Natural killer cell treated with Interleukin-12 subunit alpha and Interleukin-12 subunit beta and Interleukin-15 and Interleukin-18, amount 100 ng/mL, for 72 hours (primary cell): Measurements from ENCODE around the gene PPM1H. TPM values are rescaled to one million over a fixed set of nuclear protein-coding genes. Genes with fewer than 3 reads are reported as not detected.
A peak's percentile ranks its signal among the peaks of the same experiment; 100 is the strongest.

Experiments used
- ATAC-seq, 2 donors: fragments of 150-1000 bp; cut with Tn5 transposase in 1 of 2; sonication (Bioruptor Pico), chemical (Tn5 transposase) in 1 of 2; 2 replicates each; pipeline ENCODE4 v1.10.0; 2021
- DNase-seq: peaks from one replicate; pipeline ENCODE4 v3.0.0; 2022; ENCODE audit warnings: low spot score
- H3K27ac Mint-ChIP-seq, 2 donors: 1 replicate in 1 of 2; 2 replicates in 1 of 2; pipeline ENCODE4 v1.8.0; 2022; ENCODE audit warnings: mixed read lengths in 2 of 2, mild to moderate bottlenecking in 1 of 2, moderate library complexity in 1 of 2
- H3K27me3 Mint-ChIP-seq, 2 donors: 1 replicate in 1 of 2; 2 replicates in 1 of 2; pipeline ENCODE4 v1.8.0; 2022; ENCODE audit warnings: mixed read lengths in 2 of 2
- H3K36me3 Mint-ChIP-seq: one replicate; pipeline ENCODE4 v1.8.0; 2022; ENCODE audit warnings: mixed read lengths
- H3K4me1 Mint-ChIP-seq, 2 donors: 1 replicate in 1 of 2; 2 replicates in 1 of 2; pipeline ENCODE4 v1.8.0; 2022; ENCODE audit warnings: low read depth in 2 of 2, mixed read lengths in 2 of 2, mild to moderate bottlenecking in 1 of 2
- H3K4me3 Mint-ChIP-seq: one replicate; pipeline ENCODE4 v1.8.0; 2022; ENCODE audit warnings: mixed read lengths
- H3K9me3 Mint-ChIP-seq: 2 replicates; pipeline ENCODE4 v1.8.0; 2022; ENCODE audit warnings: mixed read lengths
- total RNA-seq, 2 donors: library from RNA; stranded (reverse); gene quantifications; one replicate each; pipeline ENCODE4 v1.2.3, GENCODE V29; 2022

Gene PPM1H
- total RNA-seq, 2 donors from 2014 or later, result 0.38 TPM; not detected in 1

DNA sequence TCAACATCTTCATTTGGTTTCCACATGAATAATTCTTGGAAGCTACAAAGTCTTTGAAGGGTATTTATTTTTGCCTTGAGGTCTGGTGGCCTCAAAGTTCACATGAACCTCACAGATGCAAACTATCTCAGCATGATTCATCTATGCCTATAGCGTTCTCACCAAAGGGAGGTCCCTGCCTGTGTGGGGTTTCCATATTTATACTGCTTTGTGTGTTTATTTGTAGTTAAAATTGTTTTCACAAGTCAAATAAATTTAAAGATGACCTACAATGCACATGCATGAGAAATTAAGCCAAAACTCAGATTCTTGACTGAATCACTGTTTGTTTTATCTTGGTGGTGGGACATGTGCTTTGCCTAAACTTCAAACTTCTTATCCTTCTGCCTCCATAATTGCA lies 176.7 kb downstream of the PPM1H start:
- H3K27me3 Mint-ChIP-seq, result peaks cover 20 to 25% of the 10 kb centered on the region in 2 donors
- H3K9me3 Mint-ChIP-seq, result no peaks in the 10 kb centered on the region
- H3K27ac Mint-ChIP-seq, result no peak overlapping the region
- DNase-seq (no peak), ATAC-seq (peak in 1 of 2 donors; percentile 59)
- H3K4me3 Mint-ChIP-seq, result no peak overlapping the region
- H3K4me1 Mint-ChIP-seq, result peaks cover 0 to 3% of the 10 kb centered on the region in 2 donors
- no peaks in the 10 kb centered on the region for H3K36me3 Mint-ChIP-seq

DNA sequence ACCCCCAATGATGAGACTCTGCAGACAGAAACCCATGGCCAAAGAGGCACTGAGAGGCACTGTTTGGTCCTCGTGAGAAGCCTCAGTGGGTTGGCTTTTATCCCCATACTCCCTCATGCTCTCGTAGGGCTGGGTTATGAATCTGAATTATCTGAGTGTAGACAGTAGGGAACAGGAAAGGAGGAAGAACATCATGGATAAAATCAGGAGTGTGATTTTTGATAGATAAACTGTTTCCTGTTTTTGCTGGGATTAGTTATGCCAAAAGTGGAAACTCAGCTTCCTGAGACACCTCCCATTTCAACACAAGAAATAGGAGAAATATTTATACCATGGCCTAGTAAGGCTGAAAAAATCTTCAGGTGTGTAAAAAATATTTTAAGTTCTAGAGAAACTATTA lies 177.9 kb downstream of the PPM1H start:
- no peak for ATAC-seq
- no peak overlapping the region for H3K4me3 Mint-ChIP-seq

DNA sequence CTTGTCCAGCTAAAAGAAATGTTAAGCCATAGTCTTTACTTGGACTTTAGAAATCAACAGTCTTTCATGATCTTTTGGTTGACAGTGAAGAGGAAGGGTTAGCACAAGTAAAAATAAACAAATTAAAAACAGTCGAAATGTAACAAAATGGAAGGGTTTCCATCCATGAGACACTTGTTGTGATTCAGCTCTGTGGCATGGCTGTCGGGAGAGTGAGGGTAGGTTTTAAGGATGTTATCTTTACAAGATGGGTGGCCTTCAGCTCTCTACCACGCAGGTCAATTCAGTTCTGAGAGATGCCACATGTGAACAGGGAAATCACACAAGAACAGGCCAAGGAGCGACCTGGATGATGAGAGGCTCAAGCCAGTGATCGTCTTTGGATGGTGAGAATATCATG lies 180.2 kb downstream of the PPM1H start:
- no peak overlapping the region for H3K4me3 Mint-ChIP-seq
- H3K9me3 Mint-ChIP-seq, result no peaks in the 10 kb centered on the region
- no peaks in the 10 kb centered on the region for H3K36me3 Mint-ChIP-seq
- H3K27ac Mint-ChIP-seq, result no peak overlapping the region
- H3K27me3 Mint-ChIP-seq, result peaks cover 23 to 47% of the 10 kb centered on the region in 2 donors
- ATAC-seq (no peak), DNase-seq (no peak)
- peaks cover 0 to under 1% of the 10 kb centered on the region in 2 donors for H3K4me1 Mint-ChIP-seq

More for the DNA sequence above, 177.9 kb downstream of the PPM1H start:
- H3K9me3 Mint-ChIP-seq, result no peaks in the 10 kb centered on the region
- H3K27me3 Mint-ChIP-seq, result peaks cover 24 to 34% of the 10 kb centered on the region in 2 donors
- H3K4me1 Mint-ChIP-seq, result peaks cover 0 to 3% of the 10 kb centered on the region in 2 donors
- H3K36me3 Mint-ChIP-seq, result no peaks in the 10 kb centered on the region
- no peak for DNase-seq
- H3K27ac Mint-ChIP-seq, result no peak overlapping the region

DNA sequence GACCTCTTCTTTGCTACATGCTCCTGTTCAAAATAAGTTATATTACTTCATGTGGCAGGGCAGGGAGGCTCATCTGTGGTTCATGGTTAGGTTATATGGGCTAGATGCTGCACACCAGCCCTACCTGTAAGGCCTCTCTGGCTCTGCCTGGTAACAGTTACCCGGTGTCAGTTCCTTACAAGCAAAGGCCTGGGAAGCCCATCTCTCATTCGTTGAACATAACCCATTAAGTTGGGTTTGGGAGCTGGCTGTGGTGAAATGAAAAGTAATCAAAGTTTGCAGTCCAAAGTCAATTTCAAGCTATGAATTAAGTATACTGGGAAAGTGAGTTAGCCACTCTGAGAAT lies 183.2 kb downstream of the PPM1H start:
- peaks cover 19 to 45% of the 10 kb centered on the region in 2 donors for H3K27me3 Mint-ChIP-seq
- no peak for DNase-seq
- no peaks in the 10 kb centered on the region for H3K9me3 Mint-ChIP-seq
- ATAC-seq, result no peak
- H3K27ac Mint-ChIP-seq, result no peak overlapping the region
- no peaks in the 10 kb centered on the region for H3K36me3 Mint-ChIP-seq
- H3K4me1 Mint-ChIP-seq, result no peaks in the 10 kb centered on the region
- no peak overlapping the region for H3K4me3 Mint-ChIP-seq

DNA sequence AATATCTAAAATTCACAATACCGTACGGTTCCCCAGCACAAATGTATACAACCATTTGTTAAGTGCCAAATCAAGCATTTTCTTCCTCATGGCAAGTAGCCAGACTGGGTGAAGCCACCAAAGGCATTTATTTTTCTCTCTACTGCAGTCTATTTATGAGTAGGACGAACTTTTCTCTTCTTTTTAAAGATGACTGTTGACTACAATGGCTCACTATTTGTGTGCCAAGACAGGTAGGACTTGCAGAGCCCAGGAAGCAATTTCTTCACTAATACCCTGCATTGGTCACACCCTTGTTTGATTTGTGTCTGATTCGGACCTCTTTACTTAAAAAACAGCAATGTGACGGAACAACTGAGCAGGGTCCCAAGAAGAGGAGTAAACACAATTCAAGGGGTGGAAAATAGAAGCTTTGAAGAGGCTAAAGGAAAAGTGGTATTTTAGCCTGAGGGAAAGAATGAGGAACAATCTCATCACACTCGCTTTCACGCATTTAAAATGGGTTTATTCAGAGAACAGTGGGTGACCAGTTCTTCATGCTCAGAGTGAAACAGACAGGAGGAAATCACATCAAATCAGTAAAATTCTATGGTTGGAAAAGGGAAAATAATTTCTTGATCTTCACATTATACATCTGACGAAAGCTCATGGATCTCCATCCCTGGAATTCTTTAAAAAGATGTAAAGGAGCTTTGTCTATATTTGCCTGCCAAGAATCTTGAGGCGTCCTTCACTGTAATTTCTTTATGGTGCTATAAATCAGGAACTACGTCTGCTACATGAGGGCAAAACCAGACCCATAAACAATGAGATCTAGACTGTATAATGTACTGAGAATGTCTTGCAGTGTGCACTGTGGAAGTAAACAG lies 183.8 kb downstream of the PPM1H start:
- ATAC-seq (no peak), DNase-seq (no peak)
- H3K27ac Mint-ChIP-seq, result no peak overlapping the region
- no peak overlapping the region for H3K4me3 Mint-ChIP-seq
- no peaks in the 10 kb centered on the region for H3K9me3 Mint-ChIP-seq
- H3K36me3 Mint-ChIP-seq, result no peaks in the 10 kb centered on the region
- no peaks in the 10 kb centered on the region for H3K4me1 Mint-ChIP-seq
- peaks cover 19 to 45% of the 10 kb centered on the region in 2 donors for H3K27me3 Mint-ChIP-seq

DNA sequence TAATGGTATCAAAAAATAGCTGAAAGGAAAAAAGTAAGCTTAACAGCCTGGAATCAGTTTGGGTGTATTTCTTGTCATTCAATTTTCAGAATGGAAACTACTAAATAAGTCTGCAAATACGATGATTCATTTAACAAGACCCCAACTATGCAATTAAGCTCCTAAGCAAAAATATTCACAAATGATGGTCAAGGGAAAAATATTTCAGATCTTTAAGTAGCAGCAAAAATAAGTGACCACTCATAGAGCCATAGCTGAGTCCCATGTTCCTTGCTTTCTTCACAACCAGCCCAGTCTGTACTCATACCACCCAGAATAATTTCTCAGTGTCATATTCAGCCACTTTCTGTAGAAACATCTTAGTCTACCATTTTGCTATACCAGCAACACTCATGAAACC lies 185.4 kb downstream of the PPM1H start:
- Mint-ChIP-seq H3K9me3 (no peaks in the 10 kb centered on the region), H3K27ac (no peak overlapping the region), H3K4me3 (no peak overlapping the region), H3K36me3 (no peaks in the 10 kb centered on the region), H3K4me1 (peaks cover 0 to 3% of the 10 kb centered on the region in 2 donors), H3K27me3 (peaks cover 17 to 37% of the 10 kb centered on the region in 2 donors)
- ATAC-seq (no peak), DNase-seq (no peak)

DNA sequence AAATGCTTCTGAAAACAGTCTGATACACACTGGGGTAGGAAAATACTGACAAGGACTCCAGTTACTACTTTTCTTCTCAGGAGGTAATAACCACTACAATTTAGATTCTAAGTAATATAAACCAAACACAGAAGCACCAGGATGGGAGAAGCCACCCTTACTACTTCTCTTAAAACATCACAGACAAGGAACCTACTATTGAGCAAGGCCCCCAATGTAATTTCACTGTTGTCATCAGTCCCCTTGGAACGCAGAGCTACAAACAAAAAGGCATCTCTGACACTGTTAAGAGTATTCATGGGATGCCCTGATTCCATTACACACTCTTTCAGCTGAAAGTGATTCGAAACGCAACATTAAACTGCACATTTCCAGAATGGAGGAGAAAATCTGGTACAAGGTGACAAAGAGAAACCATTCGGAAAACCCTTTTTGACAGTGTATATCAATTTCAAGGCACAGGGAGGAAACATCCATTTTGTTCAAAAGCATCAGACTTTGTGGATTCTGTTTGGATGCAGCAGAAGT lies 185.9 kb downstream of the PPM1H start:
- DNase-seq (no peak), ATAC-seq (no peak)
- Mint-ChIP-seq H3K27me3 (peaks cover 13 to 32% of the 10 kb centered on the region in 2 donors), H3K36me3 (no peaks in the 10 kb centered on the region), H3K9me3 (no peaks in the 10 kb centered on the region), H3K27ac (no peak overlapping the region), H3K4me1 (peaks cover 0 to 3% of the 10 kb centered on the region in 2 donors), H3K4me3 (no peak overlapping the region)

DNA sequence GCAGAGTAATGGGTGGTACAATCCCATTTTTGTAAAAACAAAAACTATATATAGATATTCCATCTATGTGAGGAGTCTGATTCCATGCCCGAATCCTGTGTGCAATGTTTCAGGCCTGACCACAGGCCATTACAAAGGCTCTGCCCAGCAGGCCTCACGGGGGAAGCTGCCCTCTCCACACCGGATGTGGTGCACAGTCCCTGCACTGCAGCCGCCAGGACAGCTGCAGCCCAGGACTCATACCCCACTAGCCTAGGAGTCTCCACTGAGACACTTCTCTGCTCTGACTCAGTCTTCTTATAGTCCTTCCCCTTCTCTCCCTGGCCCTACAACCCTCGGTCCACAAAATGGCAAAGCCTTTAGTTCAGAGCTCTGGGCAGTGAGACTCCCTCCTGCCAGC lies 190.4 kb downstream of the PPM1H start:
- Mint-ChIP-seq H3K36me3 (no peaks in the 10 kb centered on the region), H3K9me3 (no peaks in the 10 kb centered on the region), H3K27ac (no peak overlapping the region), H3K4me1 (peaks cover 0 to 3% of the 10 kb centered on the region in 2 donors), H3K27me3 (no peaks in the 10 kb centered on the region), H3K4me3 (no peak overlapping the region)
- DNase-seq (no peak), ATAC-seq (peak; percentile 36 to 59)

DNA sequence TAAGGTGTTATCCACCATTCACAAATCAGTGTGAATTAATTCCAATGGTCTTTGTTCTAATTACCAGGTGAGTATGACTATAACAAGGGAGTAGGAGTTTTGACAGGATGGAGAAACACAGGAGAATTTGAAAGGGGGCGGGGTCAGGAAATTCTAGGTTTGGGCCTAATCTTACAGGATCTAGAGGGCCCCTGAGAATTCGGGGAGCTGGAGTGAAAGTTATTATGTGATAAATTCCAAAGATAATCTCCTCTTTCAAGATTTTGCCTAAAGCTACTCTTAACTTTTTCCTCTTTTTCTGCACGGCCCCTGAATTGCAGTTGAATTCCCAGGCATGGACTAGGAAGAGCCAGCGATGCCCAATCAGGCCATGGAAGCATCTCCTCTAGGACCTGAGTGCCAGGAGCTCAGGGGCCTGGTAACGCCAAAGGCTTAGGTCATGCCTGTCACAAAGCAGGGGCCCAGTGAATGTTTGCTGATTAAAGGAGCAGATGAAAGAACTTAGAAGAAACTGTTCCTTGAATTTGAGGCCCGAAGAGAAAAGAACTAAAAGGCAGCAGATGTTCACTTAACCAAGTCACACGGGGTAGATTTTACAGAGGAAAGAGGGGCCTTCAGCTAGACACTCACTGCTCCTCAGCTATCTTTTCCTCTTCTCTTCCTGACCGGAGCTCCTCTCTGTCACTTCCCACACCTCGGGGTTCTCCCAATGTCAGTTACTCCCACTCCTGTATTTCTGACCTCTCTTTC lies 195.5 kb downstream of the PPM1H start:
- DNase-seq (no peak), ATAC-seq (no peak)
- Mint-ChIP-seq H3K27me3 (no peaks in the 10 kb centered on the region), H3K4me3 (no peak overlapping the region), H3K27ac (no peak overlapping the region), H3K9me3 (no peaks in the 10 kb centered on the region), H3K36me3 (no peaks in the 10 kb centered on the region), H3K4me1 (peaks cover 5 to 8% of the 10 kb centered on the region in 2 donors)

DNA sequence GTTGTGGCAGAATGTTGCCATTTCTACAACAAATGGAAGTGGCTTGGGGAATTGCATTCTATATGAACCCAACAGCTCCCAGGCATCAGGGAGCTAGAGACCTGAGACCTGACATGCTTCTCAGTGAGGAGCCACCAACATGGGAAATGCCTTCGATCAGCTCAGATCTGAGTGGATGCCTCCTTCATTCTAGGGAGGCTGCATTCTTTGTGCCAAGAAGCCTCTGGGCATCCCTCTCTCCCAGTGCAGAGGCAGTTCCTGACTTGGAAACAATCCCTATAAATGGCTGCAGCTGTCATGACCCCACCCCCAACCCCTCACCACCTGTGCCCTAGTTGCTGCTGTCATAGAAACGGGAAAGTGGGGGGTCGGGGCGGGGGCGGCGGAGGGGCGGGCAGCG lies 196.3 kb downstream of the PPM1H start:
- no peak overlapping the region for H3K27ac Mint-ChIP-seq
- H3K4me3 Mint-ChIP-seq, result no peak overlapping the region
- no peaks in the 10 kb centered on the region for H3K9me3 Mint-ChIP-seq
- no peak for ATAC-seq
- H3K4me1 Mint-ChIP-seq, result peaks cover 6 to 9% of the 10 kb centered on the region in 2 donors
- no peaks in the 10 kb centered on the region for H3K27me3 Mint-ChIP-seq
- no peaks in the 10 kb centered on the region for H3K36me3 Mint-ChIP-seq
- no peak for DNase-seq

DNA sequence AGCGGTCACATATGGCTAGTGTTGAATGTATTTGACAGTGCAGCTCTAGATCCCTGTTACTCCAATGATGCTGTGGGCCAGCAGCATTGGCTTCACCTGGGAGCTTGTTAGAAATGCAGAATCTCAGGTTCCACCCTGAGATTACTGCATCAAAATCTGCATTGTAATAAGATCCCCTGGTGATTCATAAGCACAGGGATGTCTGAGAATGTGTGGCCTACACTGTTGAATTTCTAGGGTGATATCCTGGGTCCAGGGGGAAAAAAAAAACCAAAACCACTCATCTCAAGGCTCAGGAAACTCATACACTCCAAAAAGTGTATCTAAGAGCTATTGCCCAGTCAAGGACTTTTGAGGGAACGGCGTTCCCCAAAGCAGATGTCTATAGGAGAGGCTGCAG lies 196.8 kb downstream of the PPM1H start:
- no peaks in the 10 kb centered on the region for H3K36me3 Mint-ChIP-seq
- H3K27me3 Mint-ChIP-seq, result no peaks in the 10 kb centered on the region
- peaks cover 6 to 9% of the 10 kb centered on the region in 2 donors for H3K4me1 Mint-ChIP-seq
- DNase-seq, result no peak
- no peak overlapping the region for H3K27ac Mint-ChIP-seq
- H3K9me3 Mint-ChIP-seq, result no peaks in the 10 kb centered on the region
- H3K4me3 Mint-ChIP-seq, result no peak overlapping the region
- ATAC-seq, result no peak

DNA sequence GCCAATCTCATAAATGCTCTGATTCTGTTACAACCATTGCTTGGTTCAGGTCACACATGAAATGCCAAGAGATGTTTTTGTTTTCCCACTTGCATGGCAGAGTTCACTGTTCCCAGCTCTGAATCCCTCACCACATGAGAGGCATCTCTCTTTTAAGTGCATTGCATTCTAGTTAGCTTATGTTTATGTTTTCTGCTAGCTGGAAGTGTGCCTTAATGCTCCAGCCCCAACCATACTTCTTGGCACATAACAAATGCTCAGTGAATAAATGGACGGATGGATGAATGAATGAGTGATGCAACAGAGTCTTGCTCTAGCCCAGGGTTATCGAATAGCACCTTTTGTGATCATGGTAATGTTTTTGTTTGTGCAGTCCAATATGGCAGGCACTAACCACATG lies 197.3 kb downstream of the PPM1H start:
- no peak for DNase-seq
- H3K4me3 Mint-ChIP-seq, result no peak overlapping the region
- H3K27me3 Mint-ChIP-seq, result no peaks in the 10 kb centered on the region
- no peak for ATAC-seq
- H3K9me3 Mint-ChIP-seq, result no peaks in the 10 kb centered on the region
- no peaks in the 10 kb centered on the region for H3K36me3 Mint-ChIP-seq
- no peak overlapping the region for H3K27ac Mint-ChIP-seq
- peaks cover 6 to 9% of the 10 kb centered on the region in 2 donors for H3K4me1 Mint-ChIP-seq

DNA sequence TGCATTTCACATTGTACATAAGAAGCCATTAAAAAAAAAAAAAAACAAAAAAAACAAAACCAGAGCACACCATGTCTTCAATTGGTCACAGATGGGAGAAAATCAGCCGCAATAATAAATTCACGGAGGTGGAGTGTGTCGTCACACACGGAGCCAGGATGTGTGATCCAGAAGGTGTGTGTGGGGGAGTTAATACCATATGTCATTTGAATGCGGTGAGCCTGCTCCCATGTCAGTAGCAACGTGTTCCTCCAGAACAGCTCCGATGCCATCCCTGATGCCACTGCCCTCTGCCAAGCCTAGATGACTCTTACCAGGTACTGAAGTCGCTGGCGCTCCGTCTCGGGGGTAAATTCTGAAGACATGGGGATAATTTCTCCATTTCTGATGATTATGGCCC lies 197.8 kb downstream of the PPM1H start:
- Mint-ChIP-seq H3K4me3 (no peak overlapping the region), H3K36me3 (no peaks in the 10 kb centered on the region), H3K4me1 (peaks cover 6 to 9% of the 10 kb centered on the region in 2 donors), H3K9me3 (no peaks in the 10 kb centered on the region), H3K27me3 (no peaks in the 10 kb centered on the region), H3K27ac (no peak overlapping the region)
- ATAC-seq (no peak), DNase-seq (no peak)

DNA sequence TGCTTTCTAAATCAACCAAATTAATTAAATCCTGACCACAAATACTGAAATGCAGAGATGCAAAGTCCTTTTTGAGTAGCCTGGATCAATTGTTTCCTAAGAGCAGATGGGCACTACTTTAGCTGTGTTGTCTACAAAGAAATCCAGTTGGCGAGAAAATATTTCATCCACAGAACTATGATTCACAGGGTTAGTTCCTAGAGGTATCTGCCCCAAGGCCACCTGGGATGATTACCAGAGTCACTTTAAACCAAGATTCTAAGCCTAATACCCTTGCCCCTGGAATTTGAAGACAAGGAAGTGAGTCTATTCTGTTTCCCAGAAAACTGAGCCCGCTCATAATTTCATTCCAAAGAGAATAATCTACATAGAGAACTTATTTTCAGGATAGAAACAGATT lies 198.4 kb downstream of the PPM1H start:
- no peak for ATAC-seq

More for the DNA sequence above, 198.4 kb downstream of the PPM1H start:
- Mint-ChIP-seq H3K27ac (no peak overlapping the region), H3K36me3 (no peaks in the 10 kb centered on the region), H3K4me1 (peaks cover 6 to 9% of the 10 kb centered on the region in 2 donors), H3K27me3 (no peaks in the 10 kb centered on the region), H3K9me3 (no peaks in the 10 kb centered on the region), H3K4me3 (no peak overlapping the region)
- no peak for DNase-seq
